ENCODE data around the gene TLL2. TPM values are rescaled to one million over a fixed set of nuclear protein-coding genes. Genes with fewer than 3 reads are reported as not detected.

TLL2 gene
- total and polyA plus RNA-seq, 3 donors from 2014 or later = 0.39 to 0.68 (median 0.67) TPM

DNA sequence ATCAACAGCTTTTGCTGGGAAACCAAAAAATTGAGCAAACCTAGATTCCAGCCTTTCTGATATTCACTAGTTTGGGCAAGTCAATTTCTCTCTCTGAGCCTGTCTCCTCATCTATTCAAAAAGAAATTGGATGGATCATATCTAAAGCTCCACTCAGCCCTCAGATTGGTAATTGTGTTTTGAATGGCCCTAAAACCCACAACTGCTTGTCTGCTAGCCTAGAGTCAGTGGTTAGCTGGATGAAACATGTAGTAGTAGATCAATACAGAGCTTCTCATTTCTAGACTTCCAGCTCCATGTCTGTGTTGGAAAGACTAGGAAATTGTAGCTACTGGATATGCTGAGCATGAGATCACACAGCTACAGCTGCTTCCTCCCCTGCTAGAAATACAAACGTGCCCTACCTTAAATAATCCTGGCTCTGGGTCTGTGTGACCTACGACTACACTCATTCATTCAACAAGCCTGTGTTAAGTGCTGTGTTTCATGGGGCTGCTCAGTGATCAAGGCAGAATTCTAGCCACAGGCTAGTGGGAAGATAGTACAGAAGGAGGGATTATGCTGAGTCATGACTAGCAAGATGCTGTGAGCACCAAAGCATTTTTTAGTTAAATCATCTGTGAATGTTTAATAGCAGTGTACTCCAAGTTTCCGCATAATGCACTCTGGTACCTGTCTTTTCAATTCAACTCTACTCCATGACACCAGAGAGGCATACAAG, 193.8 kb downstream of the TLL2 start:
- Histone ChIP-seq H3K4me3 (no peak overlapping the region), H3K27ac (no peak overlapping the region), H3K4me1 (no peaks in the 10 kb centered on the region), H3K36me3 (ENCODE audit: low read depth, missing control alignments) (no peaks in the 10 kb centered on the region), H3K9me3 (no peaks in the 10 kb centered on the region), H3K27me3 (no peaks in the 10 kb centered on the region)
- intact Hi-C loops (cut with DNase I; ENCODE audit: low total_unique reads) = no loop called here
- DNase-seq = no peak
- no peak for TF ChIP-seq POLR2A (IDR thresholded peaks at IDR 0.05)
- TF ChIP-seq, protein P1, sequence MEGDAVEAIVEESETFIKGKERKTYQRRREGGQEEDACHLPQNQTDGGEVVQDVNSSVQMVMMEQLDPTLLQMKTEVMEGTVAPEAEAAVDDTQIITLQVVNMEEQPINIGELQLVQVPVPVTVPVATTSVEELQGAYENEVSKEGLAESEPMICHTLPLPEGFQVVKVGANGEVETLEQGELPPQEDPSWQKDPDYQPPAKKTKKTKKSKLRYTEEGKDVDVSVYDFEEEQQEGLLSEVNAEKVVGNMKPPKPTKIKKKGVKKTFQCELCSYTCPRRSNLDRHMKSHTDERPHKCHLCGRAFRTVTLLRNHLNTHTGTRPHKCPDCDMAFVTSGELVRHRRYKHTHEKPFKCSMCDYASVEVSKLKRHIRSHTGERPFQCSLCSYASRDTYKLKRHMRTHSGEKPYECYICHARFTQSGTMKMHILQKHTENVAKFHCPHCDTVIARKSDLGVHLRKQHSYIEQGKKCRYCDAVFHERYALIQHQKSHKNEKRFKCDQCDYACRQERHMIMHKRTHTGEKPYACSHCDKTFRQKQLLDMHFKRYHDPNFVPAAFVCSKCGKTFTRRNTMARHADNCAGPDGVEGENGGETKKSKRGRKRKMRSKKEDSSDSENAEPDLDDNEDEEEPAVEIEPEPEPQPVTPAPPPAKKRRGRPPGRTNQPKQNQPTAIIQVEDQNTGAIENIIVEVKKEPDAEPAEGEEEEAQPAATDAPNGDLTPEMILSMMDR (IDR thresholded peaks at IDR 0.05) = no peak
- WGBS, 2 donors = 51 to 54% methylated on average over 3 of the region's 3 CpGs

DNA sequence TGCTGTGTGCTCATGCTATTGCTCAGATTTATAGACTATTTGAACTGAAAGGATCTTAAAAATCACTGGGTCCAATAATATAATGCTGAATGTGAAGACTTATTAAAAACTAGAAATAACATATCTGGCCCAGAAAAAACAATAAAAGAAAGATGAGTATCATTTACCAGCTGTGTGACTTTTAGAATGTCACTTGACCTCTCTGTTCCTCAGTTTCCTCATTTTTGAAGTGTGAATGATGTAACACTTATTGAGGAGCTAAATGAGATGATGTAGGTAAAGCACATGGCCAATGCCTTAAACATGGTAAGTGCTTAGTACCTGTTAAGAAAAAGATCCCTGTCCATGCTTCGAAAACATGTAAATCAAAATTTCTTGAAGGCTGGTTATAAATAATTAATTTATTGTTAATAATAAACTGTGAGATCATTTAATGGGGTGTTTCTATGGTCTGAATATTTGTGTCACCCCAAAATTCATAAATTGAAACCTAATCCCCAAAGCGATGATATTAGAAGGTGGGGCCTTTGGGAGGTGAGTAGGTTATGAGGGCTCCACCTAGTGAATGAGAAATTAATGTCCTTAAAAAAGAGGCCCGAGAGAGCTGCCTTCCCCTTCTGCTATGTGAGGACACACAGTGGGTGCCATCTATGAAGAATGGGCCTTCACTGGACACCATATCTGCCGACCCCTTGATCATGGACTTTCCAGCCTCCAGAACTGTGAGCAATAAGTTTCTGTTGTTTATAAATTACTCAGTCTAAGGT, 196.5 kb downstream of the TLL2 start:
- no peak overlapping the region for H3K27ac ChIP-seq
- WGBS, 2 donors = 85 to 86% methylated on average over 4 of the region's 4 CpGs
- TF ChIP-seq, protein P1 (IDR thresholded peaks at IDR 0.05) = no peak
- TF ChIP-seq POLR2A (IDR thresholded peaks at IDR 0.05) = no peak
- no peak overlapping the region for H3K4me3 ChIP-seq
- intact Hi-C loops (cut with DNase I; ENCODE audit: low total_unique reads) = no loop called here
- H3K9me3 ChIP-seq = no peaks in the 10 kb centered on the region
- no peaks in the 10 kb centered on the region for H3K27me3 ChIP-seq
- H3K36me3 ChIP-seq (ENCODE audit: low read depth, missing control alignments) = no peaks in the 10 kb centered on the region
- no peak for DNase-seq
- H3K4me1 ChIP-seq = no peaks in the 10 kb centered on the region

Other genes starting within 250 kb of the TLL2 start
- 1 to 10 TPM; 1.1 to 1.5 TPM for gene BLNK, start 242.4 kb downstream of the TLL2 start, total RNA-seq
- gene BLNK, start 242.4 kb downstream of the TLL2 start, polyA plus RNA-seq (ENCODE audit: insufficient read depth, low read depth, low replicate concordance) = 4.5 TPM
- gene DNTT, start 209.5 kb downstream of the TLL2 start, total RNA-seq = under 1 TPM in 1 of 2 donors, not detected in 1; 0.31 TPM
- gene DNTT, start 209.5 kb downstream of the TLL2 start, polyA plus RNA-seq (ENCODE audit: insufficient read depth, low read depth, low replicate concordance) = 0.94 TPM
- gene OPALIN, start 154.9 kb downstream of the TLL2 start, total RNA-seq = not detected
- not detected for gene OPALIN, start 154.9 kb downstream of the TLL2 start, polyA plus RNA-seq (ENCODE audit: insufficient read depth, low read depth, low replicate concordance)
- gene TM9SF3, start 73.1 kb upstream of the TLL2 start, total RNA-seq = 10 to 100 TPM; 67.8 to 69.3 TPM
- gene TM9SF3, start 73.1 kb upstream of the TLL2 start, polyA plus RNA-seq (ENCODE audit: insufficient read depth, low read depth, low replicate concordance) = 69.8 TPM
- gene PIK3AP1, start 206.6 kb upstream of the TLL2 start, total RNA-seq = 10 to 100 TPM in 1 of 2 donors, 1 to 10 TPM in 1; 6.6 to 10.0 TPM
- 6.5 TPM for gene PIK3AP1, start 206.6 kb upstream of the TLL2 start, polyA plus RNA-seq (ENCODE audit: insufficient read depth, low read depth, low replicate concordance)